IMR-90 (cell line): ENCODE data around the gene PPP1R9A. TPM values are rescaled to one million over a fixed set of nuclear protein-coding genes. Genes with fewer than 3 reads are reported as not detected.

Source experiments
- ATAC-seq: fragments of 200-7000 bp; cut with Tn5 transposase; 2 replicates; pipeline ENCODE4 v1.9.1; 2020; ENCODE audit warnings: low read depth, mild to moderate bottlenecking, moderate library complexity
- BruUV-seq: library from RNA; stranded (reverse); fragments of 400-500 nt; replicated peaks from 2 replicates; lab custom pipeline; 2021; lab: Mats Ljungman, UMichigan
- CTCF ChIA-PET: fragments of 300-600 bp; formaldehyde crosslinking; extraction: SDS; loops from one replicate; lab custom pipeline; 2021; ENCODE audit warnings: antibody characterized with exemption; lab: Yijun Ruan, JAX
- POLR2A ChIA-PET: fragments of 300-600 bp; sonication (Branson Sonifier 250); formaldehyde crosslinking; loops from one replicate; lab custom pipeline; 2022; ENCODE audit warnings: antibody characterized with exemption; ENCODE audit not compliant: unreplicated experiment; lab: Charles Lee
- DNase-seq: peaks from one replicate; pipeline ENCODE4 v3.0.0; 2013
- H2AFZ ChIP-seq: replicated peaks from 2 replicates; pipeline ENCODE3; 2013; ENCODE audit warnings: low read length, mild to moderate bottlenecking; ENCODE audit not compliant: poor library complexity
- H2AK5ac ChIP-seq: 2 replicates; pipeline ENCODE4 v1.6.1; 2013; ENCODE audit warnings: low read depth, low read length, inconsistent platforms
- H2AK9ac ChIP-seq: replicated peaks from 2 replicates; pipeline ENCODE3; 2013; ENCODE audit warnings: mild to moderate bottlenecking, low read depth, low read length, moderate library complexity; ENCODE audit not compliant: poor library complexity
- H2BK120ac ChIP-seq: 2 replicates; pipeline ENCODE4 v1.6.1; 2013; ENCODE audit warnings: low read depth, low read length, inconsistent platforms
- H2BK15ac ChIP-seq: 3 replicates; pipeline ENCODE4 v1.6.1; 2013; ENCODE audit warnings: low read depth, low read length, inconsistent platforms
- H2BK20ac ChIP-seq: 2 replicates; pipeline ENCODE4 v1.6.1; 2013; ENCODE audit warnings: low read depth, mild to moderate bottlenecking, inconsistent platforms, low read length, moderate library complexity
- H2BK5ac ChIP-seq: 2 replicates; pipeline ENCODE4 v1.6.1; 2013; ENCODE audit warnings: mild to moderate bottlenecking, low read depth, low read length, inconsistent platforms; ENCODE audit not compliant: poor library complexity, severe bottlenecking
- H3K14ac ChIP-seq: replicated peaks from 2 replicates; pipeline ENCODE4 v1.6.1; 2013; ENCODE audit warnings: low read depth, low read length, inconsistent platforms
- H3K18ac ChIP-seq: 2 replicates; pipeline ENCODE4 v1.6.1; 2013; ENCODE audit warnings: low read depth, low read length, control low read depth
- H3K23ac ChIP-seq: 2 replicates; pipeline ENCODE4 v1.6.1; 2013; ENCODE audit warnings: low read depth, low read length, inconsistent platforms
- H3K27ac ChIP-seq: 2 replicates; pipeline ENCODE4 v1.5.1; 2013; ENCODE audit warnings: mild to moderate bottlenecking, control low read depth, low read length; ENCODE audit not compliant: insufficient read depth
- H3K27me3 ChIP-seq: 2 replicates; pipeline ENCODE4 v1.6.1; 2013; ENCODE audit warnings: low read length; ENCODE audit not compliant: control insufficient read depth, insufficient read depth
- H3K36me3 ChIP-seq: 2 replicates; pipeline ENCODE4 v1.6.1; 2013; ENCODE audit warnings: low read length, mixed read lengths; ENCODE audit not compliant: control insufficient read depth, insufficient read depth
- H3K4ac ChIP-seq: 2 replicates; pipeline ENCODE4 v1.6.1; 2013; ENCODE audit warnings: low read depth, low read length, inconsistent platforms
- H3K4me1 ChIP-seq: 2 replicates; pipeline ENCODE4 v1.6.1; 2013; ENCODE audit warnings: low read length, mixed read lengths; ENCODE audit not compliant: control insufficient read depth, insufficient read depth
- H3K4me2 ChIP-seq: 2 replicates; pipeline ENCODE4 v1.6.1; 2013; ENCODE audit warnings: low read depth, mild to moderate bottlenecking, control low read depth, low read length, moderate library complexity
- H3K4me3 ChIP-seq: 2 replicates; pipeline ENCODE4 v1.5.1; 2013; ENCODE audit warnings: low read depth, mild to moderate bottlenecking, control low read depth, low read length, moderate library complexity; ENCODE audit not compliant: insufficient read depth
- H3K56ac ChIP-seq: 2 replicates; pipeline ENCODE4 v1.6.1; 2013; ENCODE audit warnings: low read length, inconsistent platforms; ENCODE audit not compliant: insufficient read depth; ENCODE audit errors: extremely low read depth
- H3K79me1 ChIP-seq, 2 experiments: 2 replicates each; pipeline ENCODE4 v1.6.1; 2013; ENCODE audit warnings: low read length in 2 of 2, inconsistent platforms in 1 of 2, low read depth in 1 of 2
- H3K9ac ChIP-seq: 2 replicates; pipeline ENCODE4 v1.6.1; 2013; ENCODE audit warnings: low read depth, low read length, control low read depth
- H3K9me1 ChIP-seq: 2 replicates; pipeline ENCODE4 v1.6.1; 2013; ENCODE audit warnings: low read length, inconsistent platforms; ENCODE audit not compliant: insufficient read depth
- H3K9me3 ChIP-seq: 2 replicates; pipeline ENCODE4 v1.6.1; 2013; ENCODE audit warnings: low read length; ENCODE audit not compliant: control insufficient read depth, insufficient read depth
- H4K20me1 ChIP-seq: 2 replicates; pipeline ENCODE4 v1.6.1; 2013; ENCODE audit warnings: low read length, inconsistent platforms; ENCODE audit not compliant: insufficient read depth
- H4K5ac ChIP-seq: 2 replicates; pipeline ENCODE4 v1.6.1; 2013; ENCODE audit warnings: mild to moderate bottlenecking, low read depth, low read length, control low read depth
- H4K8ac ChIP-seq, 2 experiments: 2 replicates each; pipeline ENCODE4 v1.6.1; 2013; ENCODE audit warnings: low read depth in 2 of 2, low read length in 2 of 2, control low read depth in 1 of 2, inconsistent platforms in 1 of 2
- H4K91ac ChIP-seq: 2 replicates; pipeline ENCODE4 v1.6.1; 2013; ENCODE audit warnings: low read depth, low read length, inconsistent platforms; ENCODE audit not compliant: insufficient read depth
- BHLHE40 ChIP-seq: fragments of 150-350 bp; IDR thresholded peaks from 2 replicates; pipeline ENCODE4 v1.6.1; 2016; ENCODE audit warnings: mild to moderate bottlenecking, low read depth, low read length
- CEBPB ChIP-seq: IDR thresholded peaks from 2 replicates; pipeline ENCODE4 v1.6.1; 2012; ENCODE audit warnings: low read depth, low read length, improper control_type of control experiment
- CHD1 ChIP-seq: IDR thresholded peaks from 2 replicates; pipeline ENCODE4 v1.6.1; 2012; ENCODE audit warnings: low read depth, low read length, improper control_type of control experiment
- CTCF ChIP-seq: conservative IDR thresholded peaks from 2 replicates; pipeline ENCODE4 v1.5.1; 2012; ENCODE audit warnings: mild to moderate bottlenecking, low read depth, low read length, improper control_type of control experiment
- ELK1 ChIP-seq: fragments of 150-350 bp; IDR thresholded peaks from 2 replicates; pipeline ENCODE4 v1.6.1; 2016; ENCODE audit warnings: low read depth, mild to moderate bottlenecking, low read length, moderate library complexity, borderline replicate concordance
- FOS ChIP-seq: fragments of 150-350 bp; IDR thresholded peaks from 2 replicates; pipeline ENCODE4 v1.6.1; 2016; ENCODE audit warnings: low read depth, low read length
- MAFK ChIP-seq: IDR thresholded peaks from 2 replicates; pipeline ENCODE4 v1.6.1; 2012; ENCODE audit warnings: low read depth, low read length, improper control_type of control experiment
- MAZ ChIP-seq: IDR thresholded peaks from 2 replicates; pipeline ENCODE4 v1.6.1; 2012; ENCODE audit warnings: low read depth, mild to moderate bottlenecking, low read length, improper control_type of control experiment, moderate library complexity, borderline replicate concordance
- MXI1 ChIP-seq: IDR thresholded peaks from 2 replicates; pipeline ENCODE4 v1.6.1; 2012; ENCODE audit warnings: low read depth, mild to moderate bottlenecking, low read length, moderate library complexity, borderline replicate concordance
- NFE2L2 ChIP-seq: fragments of 150-350 bp; IDR thresholded peaks from 2 replicates; pipeline ENCODE4 v1.6.1; 2016; ENCODE audit warnings: low read depth, mild to moderate bottlenecking, low read length
- POLR2A ChIP-seq: IDR thresholded peaks from 2 replicates; pipeline ENCODE4 v1.6.1; 2012; ENCODE audit warnings: mild to moderate bottlenecking, low read depth, low read length
- RAD21 ChIP-seq: IDR thresholded peaks from 2 replicates; pipeline ENCODE4 v1.6.1; 2012; ENCODE audit warnings: low read length, improper control_type of control experiment
- RCOR1 ChIP-seq: IDR thresholded peaks from 2 replicates; pipeline ENCODE4 v1.6.1; 2012; ENCODE audit warnings: mild to moderate bottlenecking, low read length, improper control_type of control experiment; ENCODE audit not compliant: insufficient replicate concordance
- RFX5 ChIP-seq: IDR thresholded peaks from 2 replicates; pipeline ENCODE4 v1.8.0; 2012; ENCODE audit warnings: low read depth, mild to moderate bottlenecking, low read length, moderate library complexity
- SMC3 ChIP-seq: fragments of 150-350 bp; IDR thresholded peaks from 2 replicates; pipeline ENCODE4 v1.6.1; 2016; ENCODE audit warnings: low read depth, mild to moderate bottlenecking, antibody characterized with exemption, low read length, moderate library complexity
- USF2 ChIP-seq: fragments of 150-350 bp; IDR thresholded peaks from 2 replicates; pipeline ENCODE4 v1.6.1; 2017; ENCODE audit warnings: mild to moderate bottlenecking, antibody characterized with exemption, low read length, low read depth
- dilution Hi-C: fragments of 300-500 bp; cut with HindIII; formaldehyde crosslinking; loops from one replicate; pipeline ENCODE4 v1.14.3; 2018; ENCODE audit warnings: low sequenced_read_pairs; ENCODE audit not compliant: unreplicated experiment
- in situ Hi-C: fragments of 300-500 bp; cut with MboI; formaldehyde crosslinking; loops from 3 replicates; pipeline ENCODE4 v1.14.3; 2019; ENCODE audit warnings: low sequenced_read_pairs, inconsistent platforms, mixed read lengths
- intact Hi-C: fragments of 100-400 bp; cut with micrococcal nuclease; formaldehyde crosslinking; loops from 2 replicates; pipeline ENCODE4 v1.10.0; 2022
- polyA plus RNA-seq, 3 experiments: library from polyadenylated mRNA; depleted of rRNA; stranded (reverse); fragments of >200 nt; gene quantifications; 2 replicates each; pipeline ENCODE4 v1.2.3, GENCODE V29; 2012; ENCODE audit warnings: low replicate concordance in 1 of 3
- total RNA-seq: library from RNA; depleted of rRNA; stranded (reverse); fragments of >200 nt; gene quantifications from 2 replicates; pipeline ENCODE4 v1.2.3, GENCODE V29; 2012

PPP1R9A gene
- total and polyA plus RNA-seq, 2 of the 4 experiments (the other 2 are of a cell fraction) = not detected

- Histone ChIP-seq H3K14ac (no peak overlapping the region), H3K9me1 (no peaks in the 10 kb centered on the region), H2BK120ac (no peak overlapping the region), H2AK5ac (no peak overlapping the region), H3K27me3 (peaks cover 4% of the 10 kb centered on the region), H4K8ac (no peak overlapping the region), H3K36me3 (no peaks in the 10 kb centered on the region), H3K23ac (no peak overlapping the region), H4K5ac (no peak overlapping the region), H3K9me3 (no peaks in the 10 kb centered on the region), H3K79me1 (no peaks in the 10 kb centered on the region), H3K9ac (no peak overlapping the region), H2BK5ac (no peak overlapping the region), H3K56ac (no peak overlapping the region), H2AFZ (no peak overlapping the region), H2BK15ac (no peak overlapping the region), H3K4me2 (no peak overlapping the region), H2BK20ac (no peak overlapping the region), H3K4me3 (no peak overlapping the region), H4K91ac (no peak overlapping the region), H3K4ac (no peak overlapping the region), H3K27ac (no peak overlapping the region), H4K20me1 (no peaks in the 10 kb centered on the region), H3K4me1 (no peaks in the 10 kb centered on the region), H3K18ac (no peak overlapping the region), H2AK9ac (no peak overlapping the region)
- DNase-seq = no peak
- CTCF ChIA-PET = no interaction called here
- no TSS peak for BruUV-seq
- in situ Hi-C loops (loop anchor here (25.0 kb wide), 1 partner anchor 982 kb away; no protein-coding TSS in a partner anchor), intact Hi-C loops (loop anchor here (5.0 kb wide), 2 partner anchors 233 to 957 kb away; no protein-coding TSS in a partner anchor), dilution Hi-C loops (no loop called here)
- POLR2A ChIA-PET = no interaction called here
- no peak for ATAC-seq
- TF ChIP-seq USF2 (no peak), RFX5 (no peak), CHD1 (no peak), SMC3 (no peak), CTCF (no peak), MAZ (no peak), ELK1 (no peak), CEBPB (no peak), RAD21 (no peak), BHLHE40 (no peak), POLR2A (no peak), MAFK (no peak), NFE2L2 (no peak), MXI1 (no peak), RCOR1 (no peak), FOS (no peak)
Measured at GRCh38 chr7:95244616-95245015, 337.2 kb downstream of the PPP1R9A start.
